AG10803 (cell line): ENCODE results near the gene CRPPA.
"Not testable (repeated sequence)": the region's sequence is repeated elsewhere in the genome, so short reads cannot be mapped to it uniquely, and the experiment has no call there.

ENCODE experiments used
- DNase-seq: peaks from one replicate; pipeline ENCODE4 v3.0.0; 2010; ENCODE audit warnings: low read depth
- H3K4me3 ChIP-seq: 2 replicates; pipeline ENCODE4 v1.5.1; 2011; ENCODE audit warnings: mild to moderate bottlenecking, low read length, control low read depth
- TF ChIP-seq, protein P1 (sequence below): conservative IDR thresholded peaks from 2 replicates; pipeline ENCODE4 v1.5.1; 2011; ENCODE audit warnings: mild to moderate bottlenecking, low read length, control low read depth, inconsistent platforms

CRPPA gene

DNA sequence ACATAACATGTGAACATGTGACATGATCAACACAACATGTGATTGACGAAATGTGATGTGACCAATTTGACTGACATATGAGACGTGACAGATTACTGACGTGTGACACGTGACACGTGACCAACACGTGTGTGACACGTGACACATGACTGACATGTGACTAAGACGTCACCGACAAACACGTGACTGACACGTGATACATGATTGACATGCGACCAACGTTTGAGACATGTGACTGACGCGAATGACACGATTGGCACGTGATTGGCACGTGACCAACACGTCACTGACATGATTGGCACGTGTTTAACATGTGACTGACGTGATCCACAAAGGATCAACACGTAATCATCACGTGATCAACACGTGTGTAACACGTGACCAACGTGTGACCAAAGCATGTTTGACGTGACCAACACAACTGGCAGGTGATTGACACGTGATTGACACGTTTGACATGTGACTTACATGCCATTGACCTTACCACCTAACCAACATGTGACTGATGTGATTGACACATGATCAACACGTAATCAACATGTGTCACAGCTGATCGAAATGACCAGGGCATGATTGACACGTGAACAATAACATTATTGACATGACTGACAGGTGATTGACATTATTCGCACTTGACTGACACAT, 23.7 kb downstream of the CRPPA start:
- DNase-seq: no peak
- no peak overlapping the region for H3K4me3 ChIP-seq
- TF ChIP-seq, protein P1, sequence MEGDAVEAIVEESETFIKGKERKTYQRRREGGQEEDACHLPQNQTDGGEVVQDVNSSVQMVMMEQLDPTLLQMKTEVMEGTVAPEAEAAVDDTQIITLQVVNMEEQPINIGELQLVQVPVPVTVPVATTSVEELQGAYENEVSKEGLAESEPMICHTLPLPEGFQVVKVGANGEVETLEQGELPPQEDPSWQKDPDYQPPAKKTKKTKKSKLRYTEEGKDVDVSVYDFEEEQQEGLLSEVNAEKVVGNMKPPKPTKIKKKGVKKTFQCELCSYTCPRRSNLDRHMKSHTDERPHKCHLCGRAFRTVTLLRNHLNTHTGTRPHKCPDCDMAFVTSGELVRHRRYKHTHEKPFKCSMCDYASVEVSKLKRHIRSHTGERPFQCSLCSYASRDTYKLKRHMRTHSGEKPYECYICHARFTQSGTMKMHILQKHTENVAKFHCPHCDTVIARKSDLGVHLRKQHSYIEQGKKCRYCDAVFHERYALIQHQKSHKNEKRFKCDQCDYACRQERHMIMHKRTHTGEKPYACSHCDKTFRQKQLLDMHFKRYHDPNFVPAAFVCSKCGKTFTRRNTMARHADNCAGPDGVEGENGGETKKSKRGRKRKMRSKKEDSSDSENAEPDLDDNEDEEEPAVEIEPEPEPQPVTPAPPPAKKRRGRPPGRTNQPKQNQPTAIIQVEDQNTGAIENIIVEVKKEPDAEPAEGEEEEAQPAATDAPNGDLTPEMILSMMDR: no peak

DNA sequence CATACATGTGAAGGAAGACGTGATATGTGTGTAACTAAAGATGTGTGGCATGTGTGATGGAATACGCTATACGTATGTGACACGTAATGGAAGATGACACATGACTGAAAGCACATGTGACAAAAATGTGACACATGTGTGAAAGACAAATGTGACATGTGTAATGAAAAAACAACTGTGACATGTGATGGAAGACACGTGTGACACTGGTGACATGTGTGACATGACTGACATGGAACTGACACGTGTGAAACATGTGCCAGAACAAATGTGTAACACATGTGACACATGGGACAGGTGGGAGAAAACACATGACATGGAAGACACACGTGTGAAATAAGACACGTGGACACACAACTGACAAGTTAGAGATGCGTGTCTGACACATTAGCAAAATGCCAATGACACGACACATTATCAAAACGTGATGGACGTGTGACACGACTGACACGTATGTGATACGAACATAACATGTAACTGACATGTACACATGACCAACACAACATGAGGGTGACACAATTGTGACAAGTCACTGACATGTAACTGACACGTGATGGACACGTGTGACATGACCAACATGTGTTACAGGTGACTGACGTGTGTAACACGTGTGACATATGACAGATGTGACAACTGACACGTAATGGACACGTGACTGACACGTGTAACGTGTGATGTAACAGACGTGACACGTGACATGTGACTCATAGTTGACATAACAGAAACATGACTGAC, 24.4 kb downstream of the CRPPA start:
- no peak overlapping the region for H3K4me3 ChIP-seq
- DNase-seq: no peak
- TF ChIP-seq, protein P1: no peak

DNA sequence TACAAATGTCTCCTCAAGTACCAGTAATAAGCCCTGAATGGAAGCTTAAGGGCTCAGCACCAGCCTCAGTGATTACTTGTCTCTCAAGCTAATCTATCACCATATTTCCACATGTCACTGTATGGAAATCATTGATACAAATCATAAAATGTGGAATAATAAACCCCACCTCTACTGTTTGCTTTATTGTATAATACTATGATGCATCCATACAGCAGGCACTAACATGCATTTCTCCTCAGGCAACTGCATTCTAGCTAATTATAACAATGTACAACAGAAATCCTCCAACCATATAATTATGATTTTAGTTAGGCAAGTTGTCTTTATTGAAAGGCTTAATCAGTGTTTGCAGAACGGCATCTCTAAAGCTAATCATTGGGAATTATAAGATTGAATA, 26.2 kb downstream of the CRPPA start:
- TF ChIP-seq, protein P1: no peak
- no peak overlapping the region for H3K4me3 ChIP-seq
- DNase-seq: no peak

DNA sequence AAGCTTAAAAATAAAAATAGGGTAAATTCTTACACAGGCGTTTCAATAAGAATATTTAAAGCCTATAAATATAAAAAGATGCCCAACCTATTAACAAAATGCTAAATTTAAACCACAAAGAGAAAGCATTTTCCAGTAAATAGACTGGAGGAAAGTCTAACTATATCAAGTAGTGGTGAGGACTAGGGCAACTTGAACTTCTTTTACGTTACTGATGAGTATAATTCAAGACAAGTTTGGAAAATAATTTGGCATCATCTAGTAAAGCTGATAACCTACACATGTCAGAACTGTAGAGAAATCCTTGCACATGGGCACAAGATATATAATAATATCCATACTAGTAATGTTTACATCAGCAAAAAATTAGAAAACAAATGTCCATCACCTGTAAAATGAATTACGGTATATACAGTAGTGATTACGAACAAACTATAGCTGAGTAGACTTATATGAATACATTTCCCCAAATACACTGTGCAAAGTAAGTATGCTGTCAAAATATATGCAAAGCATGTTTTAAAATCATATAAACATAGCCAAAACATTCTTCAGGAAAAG, 27.4 kb downstream of the CRPPA start:
- TF ChIP-seq, protein P1: no peak
- DNase-seq: no peak
- H3K4me3 ChIP-seq: no peak overlapping the region

DNA sequence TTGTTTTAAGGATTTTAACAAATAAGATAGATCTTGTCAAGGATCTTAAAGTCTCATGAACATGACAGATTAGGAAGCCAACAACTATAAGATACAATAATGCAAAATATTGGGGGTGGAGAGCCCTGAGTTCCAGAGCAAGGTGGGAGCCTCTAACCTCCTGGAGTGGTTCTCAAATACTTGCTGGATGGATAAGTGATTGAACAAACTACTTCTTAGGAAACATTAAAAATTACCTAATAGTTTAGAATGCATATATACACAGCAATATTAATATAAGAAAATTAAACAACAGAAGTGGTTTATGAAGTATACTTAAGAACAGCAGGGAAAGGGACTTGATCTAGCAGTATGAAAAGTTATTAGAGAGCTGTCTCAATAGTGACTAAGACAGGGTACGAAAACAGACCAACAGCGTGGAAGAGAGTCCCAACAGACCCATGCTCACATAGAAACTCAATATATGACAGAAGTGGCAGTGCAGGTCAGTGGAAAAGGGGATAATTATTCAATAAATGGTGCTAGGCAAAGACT, 28.3 kb downstream of the CRPPA start:
- TF ChIP-seq, protein P1: no peak
- H3K4me3 ChIP-seq: no peak overlapping the region
- no peak for DNase-seq

DNA sequence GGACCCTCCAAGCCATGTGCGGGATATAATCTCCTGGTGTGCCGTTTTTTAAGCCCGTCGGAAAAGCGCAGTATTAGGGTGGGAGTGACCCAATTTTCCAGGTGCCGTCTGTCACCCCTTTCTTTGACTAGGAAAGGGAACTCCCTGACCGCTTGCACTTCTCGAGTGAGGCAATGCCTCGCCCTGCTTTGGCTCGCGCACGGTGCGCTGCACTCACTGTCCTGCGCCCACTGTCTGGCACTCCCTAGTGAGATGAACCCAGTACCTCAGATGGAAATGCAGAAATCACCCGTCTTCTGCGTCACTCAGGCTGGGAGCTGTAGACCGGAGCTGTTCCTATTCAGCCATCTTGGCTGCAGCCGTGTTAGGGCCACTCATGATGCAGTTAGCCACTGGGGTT, 37.6 kb downstream of the CRPPA start:
- not testable (repeated sequence) for DNase-seq, H3K4me3 ChIP-seq

DNA sequence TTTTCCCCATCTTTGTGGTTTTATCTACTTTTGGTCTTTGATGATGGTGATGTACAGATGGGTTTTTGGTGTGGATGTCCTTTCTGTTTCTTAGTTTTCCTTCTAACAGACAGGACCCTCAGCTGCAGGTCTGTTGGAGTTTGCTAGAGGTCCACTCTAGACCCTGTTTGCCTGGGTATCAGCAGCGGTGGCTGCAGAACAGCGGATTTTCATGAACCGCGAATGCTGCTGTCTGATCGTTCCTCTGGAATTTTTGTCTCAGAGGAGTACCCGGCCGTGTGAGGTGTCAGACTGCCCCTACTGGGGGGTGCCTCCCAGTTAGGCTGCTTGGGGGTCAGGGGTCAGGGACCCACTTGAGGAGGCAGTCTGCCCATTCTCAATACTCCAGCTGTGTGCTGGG, 38.2 kb downstream of the CRPPA start:
- not testable (repeated sequence) for DNase-seq, H3K4me3 ChIP-seq
